ENCODE measurements around the gene CABP7.

DNA sequence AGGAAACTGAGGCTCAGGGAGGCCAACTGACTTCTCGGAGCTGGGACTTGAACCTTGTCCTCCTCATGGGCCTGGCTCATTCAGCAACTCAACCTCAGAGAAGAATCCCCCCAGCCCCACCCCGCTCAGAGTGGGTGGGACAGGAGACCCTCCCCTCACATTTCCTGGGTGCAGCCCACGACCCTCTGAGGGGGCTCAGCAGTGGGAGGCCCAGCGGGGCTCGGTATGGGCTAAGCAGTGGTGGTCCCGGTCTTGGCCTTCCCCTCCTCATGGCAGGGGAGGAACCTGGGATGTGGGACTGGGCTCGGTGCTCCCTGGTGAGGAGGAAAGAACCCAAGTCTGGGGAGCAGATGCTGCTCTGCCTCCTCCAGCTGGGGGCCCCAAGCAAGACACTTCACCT is 14.2 kb upstream of the CABP7 start:
- TF ChIP-seq, protein P1, sequence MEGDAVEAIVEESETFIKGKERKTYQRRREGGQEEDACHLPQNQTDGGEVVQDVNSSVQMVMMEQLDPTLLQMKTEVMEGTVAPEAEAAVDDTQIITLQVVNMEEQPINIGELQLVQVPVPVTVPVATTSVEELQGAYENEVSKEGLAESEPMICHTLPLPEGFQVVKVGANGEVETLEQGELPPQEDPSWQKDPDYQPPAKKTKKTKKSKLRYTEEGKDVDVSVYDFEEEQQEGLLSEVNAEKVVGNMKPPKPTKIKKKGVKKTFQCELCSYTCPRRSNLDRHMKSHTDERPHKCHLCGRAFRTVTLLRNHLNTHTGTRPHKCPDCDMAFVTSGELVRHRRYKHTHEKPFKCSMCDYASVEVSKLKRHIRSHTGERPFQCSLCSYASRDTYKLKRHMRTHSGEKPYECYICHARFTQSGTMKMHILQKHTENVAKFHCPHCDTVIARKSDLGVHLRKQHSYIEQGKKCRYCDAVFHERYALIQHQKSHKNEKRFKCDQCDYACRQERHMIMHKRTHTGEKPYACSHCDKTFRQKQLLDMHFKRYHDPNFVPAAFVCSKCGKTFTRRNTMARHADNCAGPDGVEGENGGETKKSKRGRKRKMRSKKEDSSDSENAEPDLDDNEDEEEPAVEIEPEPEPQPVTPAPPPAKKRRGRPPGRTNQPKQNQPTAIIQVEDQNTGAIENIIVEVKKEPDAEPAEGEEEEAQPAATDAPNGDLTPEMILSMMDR (IDR thresholded peaks at IDR 0.05) = no peak
- TF ChIP-seq FOSL2 (IDR thresholded peaks at IDR 0.05; ENCODE audit: borderline replicate concordance, low read depth) = no peak
- TF ChIP-seq GABPA (IDR thresholded peaks at IDR 0.05; ENCODE audit: low read depth) = no peak
- TF ChIP-seq CHD2 (IDR thresholded peaks at IDR 0.05; ENCODE audit: low read length, partially characterized antibody) = no peak
- no peak for TF ChIP-seq REST (IDR thresholded peaks at IDR 0.05; ENCODE audit: low read depth, low read length)
- TF ChIP-seq POLR2AphosphoS5 (IDR thresholded peaks at IDR 0.05; ENCODE audit: low read depth, low read length) = no peak
- no peak for TF ChIP-seq EP300 (IDR thresholded peaks at IDR 0.05; ENCODE audit: borderline replicate concordance in 1 of 2, low read depth in 1 of 2, low read length in 1 of 2)
- no peak for TF ChIP-seq RAD21 (IDR thresholded peaks at IDR 0.05; ENCODE audit: low read length)
- TF ChIP-seq TCF12 (IDR thresholded peaks at IDR 0.05) = no peak
- TF ChIP-seq MAX (IDR thresholded peaks at IDR 0.05; ENCODE audit: low read depth) = no peak
